Mesenchymal stem cell (in vitro differentiated cells and primary cell): ENCODE data around the gene RAET1E.
"Not testable (repeated sequence)": the region's sequence is repeated elsewhere in the genome, so short reads cannot be mapped to it uniquely, and the experiment has no call there.

Source experiments
- DNase-seq: peaks from one replicate; pipeline ENCODE4 v3.0.0-alpha.2; 2013
- H2AFZ ChIP-seq: one replicate; pipeline ENCODE4 v1.6.1; 2013; ENCODE audit warnings: low read depth, mild to moderate bottlenecking, control low read depth, inconsistent platforms, low read length, moderate library complexity
- H2AK5ac ChIP-seq: 2 replicates; pipeline ENCODE4 v1.6.1; 2013; ENCODE audit warnings: low read length, moderate library complexity, mild to moderate bottlenecking, inconsistent platforms; ENCODE audit not compliant: severe bottlenecking
- H2BK120ac ChIP-seq: one replicate; pipeline ENCODE4 v1.6.1; 2013; ENCODE audit warnings: low read depth, mild to moderate bottlenecking, inconsistent platforms, low read length, moderate library complexity
- H2BK12ac ChIP-seq, 2 experiments: one replicate each; pipeline ENCODE4 v1.6.1; 2013; ENCODE audit warnings: inconsistent platforms in 2 of 2, low read length in 2 of 2, mild to moderate bottlenecking in 2 of 2, moderate library complexity in 2 of 2, control low read depth in 1 of 2
- H2BK15ac ChIP-seq: one replicate; pipeline ENCODE4 v1.6.1; 2013; ENCODE audit warnings: mild to moderate bottlenecking, low read depth, inconsistent platforms; ENCODE audit not compliant: poor library complexity, severe bottlenecking
- H2BK5ac ChIP-seq: 2 replicates; pipeline ENCODE4 v1.6.1; 2013; ENCODE audit warnings: low read depth, mild to moderate bottlenecking, low read length, control low read depth, inconsistent platforms; ENCODE audit not compliant: poor library complexity, severe bottlenecking
- H3K14ac ChIP-seq, 2 experiments: one replicate each; pipeline ENCODE4 v1.6.1; 2013; ENCODE audit warnings: inconsistent platforms in 2 of 2, low read length in 2 of 2, control low read depth in 1 of 2, mild to moderate bottlenecking in 1 of 2, moderate library complexity in 1 of 2
- H3K18ac ChIP-seq, 2 experiments: one replicate each; pipeline ENCODE4 v1.6.1; 2013; ENCODE audit warnings: inconsistent platforms in 2 of 2, low read length in 2 of 2, control low read depth in 1 of 2, low read depth in 1 of 2, mild to moderate bottlenecking in 1 of 2
- H3K23ac ChIP-seq, 2 experiments: one replicate each; pipeline ENCODE4 v1.6.1; 2013; ENCODE audit warnings: inconsistent platforms in 2 of 2, low read length in 2 of 2, mild to moderate bottlenecking in 2 of 2, moderate library complexity in 2 of 2, control low read depth in 1 of 2
- H3K27ac ChIP-seq: 2 replicates; pipeline ENCODE4 v1.5.1; 2013; ENCODE audit warnings: mild to moderate bottlenecking, moderate library complexity, low read length, control low read depth, inconsistent platforms; ENCODE audit not compliant: poor library complexity, severe bottlenecking
- H3K27me3 ChIP-seq, 2 experiments: 2 replicates each; pipeline versions ENCODE4 v1.6.1 to v1.7.0; 2013; ENCODE audit warnings: low read length in 2 of 2, mild to moderate bottlenecking in 2 of 2, moderate library complexity in 2 of 2, control low read depth in 1 of 2, inconsistent platforms in 1 of 2; ENCODE audit not compliant: control insufficient read depth in 1 of 2, insufficient read depth in 1 of 2
- H3K36me3 ChIP-seq, 2 experiments: 2 replicates each; pipeline versions ENCODE4 v1.6.1 to v1.7.0; 2013; ENCODE audit warnings: low read length in 2 of 2, control low read depth in 1 of 2, inconsistent platforms in 1 of 2, low read depth in 1 of 2, mild to moderate bottlenecking in 1 of 2; ENCODE audit not compliant: insufficient read depth in 2 of 2, control insufficient read depth in 1 of 2
- H3K4ac ChIP-seq, 2 experiments: one replicate each; pipeline ENCODE4 v1.6.1; 2013; ENCODE audit warnings: inconsistent platforms in 2 of 2, low read length in 2 of 2, mild to moderate bottlenecking in 2 of 2, moderate library complexity in 2 of 2, control low read depth in 1 of 2, low read depth in 1 of 2
- H3K4me1 ChIP-seq: 2 replicates; pipeline ENCODE4 v1.6.1; 2013; ENCODE audit warnings: low read depth, low read length, control low read depth; ENCODE audit not compliant: control insufficient read depth, insufficient read depth
- H3K4me2 ChIP-seq: 2 replicates; pipeline ENCODE4 v1.6.1; 2013; ENCODE audit warnings: low read length, mild to moderate bottlenecking, inconsistent platforms; ENCODE audit not compliant: poor library complexity, severe bottlenecking
- H3K4me3 ChIP-seq, 2 experiments: 2 replicates each; pipeline versions ENCODE4 v1.5.1 to v1.7.0; 2013; ENCODE audit warnings: low read length in 2 of 2, mild to moderate bottlenecking in 2 of 2, control low read depth in 1 of 2, low read depth in 1 of 2; ENCODE audit not compliant: insufficient read depth in 1 of 2
- H3K79me1 ChIP-seq: replicated peaks from 2 replicates; pipeline ENCODE4 v1.6.1; 2013; ENCODE audit warnings: mild to moderate bottlenecking, control low read depth, low read length, inconsistent platforms; ENCODE audit not compliant: poor library complexity, severe bottlenecking
- H3K9ac ChIP-seq: 2 replicates; pipeline ENCODE4 v1.7.0; 2013; ENCODE audit warnings: mild to moderate bottlenecking, low read length, moderate library complexity
- H3K9me3 ChIP-seq: 2 replicates; pipeline ENCODE4 v1.7.0; 2013; ENCODE audit warnings: mild to moderate bottlenecking, low read length; ENCODE audit not compliant: control insufficient read depth
- H4K8ac ChIP-seq: one replicate; pipeline ENCODE4 v1.6.1; 2013; ENCODE audit warnings: inconsistent platforms, mild to moderate bottlenecking, low read length, moderate library complexity
- H4K91ac ChIP-seq: one replicate; pipeline ENCODE4 v1.6.1; 2013; ENCODE audit warnings: mild to moderate bottlenecking, low read length, inconsistent platforms
- WGBS: methylation state at CpG from one replicate; pipeline ENCODE4 v1.1.7; 2013; ENCODE audit warnings: mixed read lengths; 5-methylcytosine and 5-hydroxymethylcytosine counted together

RAET1E gene

DNA sequence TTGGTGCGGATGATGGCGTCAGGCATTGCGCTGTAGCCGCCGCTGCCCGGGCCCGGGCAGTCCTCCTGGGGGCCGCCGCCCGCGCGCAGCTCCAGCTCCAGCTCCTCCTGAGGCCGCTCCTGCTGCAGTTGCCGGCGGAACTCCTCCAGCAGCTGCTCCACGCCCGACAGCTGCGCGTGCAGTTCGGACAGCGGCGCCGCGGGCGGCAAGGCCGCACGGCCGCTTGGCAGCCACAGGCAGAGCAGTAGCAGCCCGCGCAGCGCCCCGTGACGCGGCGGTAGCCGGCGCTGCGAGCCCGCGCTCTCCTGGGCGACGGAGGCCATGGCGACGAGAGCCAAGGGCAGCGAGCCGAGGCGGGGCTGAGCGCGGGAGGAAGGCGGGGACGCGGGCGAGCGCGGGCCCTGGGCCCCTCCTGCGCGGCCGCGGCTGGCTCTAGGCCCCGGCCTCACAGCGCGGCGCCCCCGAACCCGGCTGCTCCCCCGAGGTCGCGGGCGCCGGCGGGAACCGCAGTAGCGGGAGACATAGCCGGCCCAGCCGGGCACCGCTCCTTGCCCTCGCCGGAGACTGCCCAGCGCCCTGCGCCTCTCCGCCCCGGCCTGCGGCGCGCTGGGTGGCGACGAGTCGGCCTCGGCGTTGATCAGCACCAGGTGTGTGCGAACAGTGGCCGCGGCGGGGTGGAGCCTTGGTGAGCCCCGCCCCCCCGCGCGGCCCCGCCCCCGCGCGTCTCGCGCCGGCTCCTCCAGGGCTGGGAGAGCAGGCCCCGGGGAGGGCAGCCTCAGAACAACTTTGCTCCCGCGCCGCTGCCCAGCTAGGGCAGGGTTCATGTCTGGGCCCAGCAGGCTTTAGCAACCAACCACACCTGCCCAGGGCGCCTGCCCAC is 34.0 kb downstream of the RAET1E start, which contains the start of gene LRP11:
Gene LRP11, minus strand, starts transcription at position 662 of the 880 bp plus-strand sequence. Its CDS starts 339 bp downstream, at position 323.
- Histone ChIP-seq H3K14ac (peak within 1 kb of the TSS; percentile 45 to 96), H3K4me2 (peak within 1 kb of the TSS; percentile 97), H2BK12ac (peak within 1 kb of the TSS; percentile 59 to 70), H3K4ac (peak within 1 kb of the TSS; percentile 46 to 60), H4K91ac (peak within 1 kb of the TSS; percentile 89), H4K8ac (peak within 1 kb of the TSS; percentile 80), H3K27me3 (no peaks in the 10 kb centered on the region), H3K23ac (peak within 1 kb of the TSS in 1 of 2 experiments; percentile 87), H3K4me1 (peaks cover 12% of the 10 kb centered on the region), H3K79me1 (peaks cover 17% of the 10 kb centered on the region), H2BK5ac (peak within 1 kb of the TSS; percentile 21), H2AFZ (peak within 1 kb of the TSS; percentile 82), H2BK15ac (peak within 1 kb of the TSS; percentile 88), H3K9ac (peak within 1 kb of the TSS; percentile 98), H3K4me3 (peak within 1 kb of the TSS; percentile 82 to 89), H3K36me3 (no peaks in the 10 kb centered on the region), H2AK5ac (no peak within 1 kb of the TSS), H2BK120ac (peak within 1 kb of the TSS; percentile 76), H3K18ac (peak within 1 kb of the TSS; percentile 84 to 96), H3K9me3 (no peaks in the 10 kb centered on the region), H3K27ac (peak within 1 kb of the TSS; percentile 75)
- peak; percentile 84 for DNase-seq
- under 1% methylated on average over 71 of the region's 110 CpGs for WGBS

DNA sequence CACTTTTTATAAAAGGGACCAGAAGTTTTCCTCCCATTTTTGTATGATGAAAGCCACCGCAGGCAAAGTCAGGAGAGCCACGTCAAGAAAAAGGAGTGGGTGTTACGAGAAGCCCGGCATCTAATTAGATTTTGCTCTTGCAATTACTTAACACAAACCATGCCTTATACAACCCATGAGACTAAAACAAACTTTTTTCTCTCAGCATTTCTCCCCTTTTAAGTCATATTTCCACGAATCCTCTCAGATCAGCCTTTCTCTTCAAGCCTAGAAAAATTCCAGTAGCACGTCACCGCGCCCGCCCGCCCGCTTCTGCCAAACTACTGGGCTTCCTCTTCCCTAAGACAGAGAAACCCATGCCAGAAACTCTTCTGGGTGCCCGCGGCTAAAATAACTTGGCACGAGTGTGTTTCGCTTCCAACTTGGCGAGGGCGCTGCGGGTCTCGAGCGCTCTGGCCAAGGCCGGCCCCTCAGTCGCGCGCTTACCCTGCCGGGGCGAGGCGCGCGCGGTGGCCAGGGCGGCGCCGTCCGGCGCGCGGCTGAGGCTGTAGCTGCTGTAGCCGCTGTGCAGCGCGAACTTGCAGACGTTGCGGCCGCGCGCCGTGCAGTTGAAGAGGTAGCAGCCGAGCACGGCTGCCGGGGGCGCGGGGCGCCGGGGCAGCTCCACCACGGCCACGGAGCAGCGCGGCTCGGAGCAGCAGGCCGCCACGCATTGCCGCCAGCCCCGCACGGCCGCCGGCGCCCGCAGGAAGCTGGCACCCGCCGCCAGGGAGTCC is 34.8 kb downstream of the RAET1E start:
- H3K14ac ChIP-seq, result peak overlapping the region; percentile 45 to 96
- 3% methylated on average over 60 of the region's 69 CpGs for WGBS
- peak overlapping the region; percentile 89 for H4K91ac ChIP-seq

DNA sequence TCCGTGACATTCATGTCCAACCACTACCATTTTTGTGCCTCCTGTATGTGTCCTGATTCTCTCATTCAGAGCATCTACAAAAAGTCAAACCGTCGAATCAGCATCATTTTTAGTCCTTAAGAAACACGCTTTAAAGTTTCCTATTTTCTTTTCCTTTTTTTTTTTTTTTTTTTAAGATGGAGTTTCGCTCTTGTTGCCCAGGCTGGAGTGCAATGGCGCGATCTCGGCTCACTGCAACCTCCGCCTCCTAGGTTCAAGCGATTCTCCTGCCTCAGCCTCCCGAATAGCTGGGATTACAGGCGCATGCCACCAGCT is 35.5 kb downstream of the RAET1E start:
- H3K18ac ChIP-seq, H3K14ac ChIP-seq, H3K9me3 ChIP-seq, H3K4ac ChIP-seq, H4K8ac ChIP-seq, DNase-seq, H3K23ac ChIP-seq, H2AK5ac ChIP-seq, H2AFZ ChIP-seq, H2BK5ac ChIP-seq, H3K27me3 ChIP-seq, H2BK120ac ChIP-seq, H4K91ac ChIP-seq, H3K4me2 ChIP-seq, H3K27ac ChIP-seq, H3K36me3 ChIP-seq, H2BK12ac ChIP-seq, H2BK15ac ChIP-seq: not testable (repeated sequence)
- Histone ChIP-seq H3K79me1 (peaks cover 20% of the 10 kb centered on the region), H3K9ac (peak overlapping the region; percentile 98), H3K4me1 (peaks cover 12% of the 10 kb centered on the region), H3K4me3 (peak overlapping the region in 1 of 2 experiments; percentile 89)
- WGBS, result 94% methylated on average over 7 of the region's 12 CpGs

More for the DNA sequence above, 34.8 kb downstream of the RAET1E start:
- peak overlapping the region; percentile 97 for H3K4me2 ChIP-seq
- no peaks in the 10 kb centered on the region for H3K9me3 ChIP-seq
- H3K9ac ChIP-seq, result peak overlapping the region; percentile 98
- H2BK12ac ChIP-seq, result peak overlapping the region in 1 of 2 experiments; percentile 59
- no peaks in the 10 kb centered on the region for H3K27me3 ChIP-seq
- peaks cover 12% of the 10 kb centered on the region for H3K4me1 ChIP-seq
- H2AFZ ChIP-seq, result peak overlapping the region; percentile 65
- peak; percentile 71 for DNase-seq
- H2BK15ac ChIP-seq, result peak overlapping the region; percentile 88
- H3K23ac ChIP-seq, result peak overlapping the region in 1 of 2 experiments; percentile 87
- peak overlapping the region; percentile 76 for H2BK120ac ChIP-seq
- peak overlapping the region; percentile 82 to 89 for H3K4me3 ChIP-seq
- peak overlapping the region; percentile 84 to 96 for H3K18ac ChIP-seq
- no peaks in the 10 kb centered on the region for H3K36me3 ChIP-seq
- H2BK5ac ChIP-seq, result no peak overlapping the region
- H3K4ac ChIP-seq, result peak overlapping the region in 1 of 2 experiments; percentile 73
- H4K8ac ChIP-seq, result peak overlapping the region; percentile 80
- H2AK5ac ChIP-seq, result no peak overlapping the region
- H3K27ac ChIP-seq, result peak overlapping the region; percentile 73
- peaks cover 17% of the 10 kb centered on the region for H3K79me1 ChIP-seq
